Subcutaneous abdominal adipose tissue (tissue), 5 donors: ENCODE data around the gene CDC123.
A peak's percentile ranks its signal among the peaks of the same experiment; 100 is the strongest.
"Not testable (repeated sequence)": the region's sequence is repeated elsewhere in the genome, so short reads cannot be mapped to it uniquely, and the experiment has no call there.

Experiments
- H3K27ac ChIP-seq: one replicate; pipeline ENCODE4 v1.7.0; 2013; ENCODE audit warnings: low read depth, mild to moderate bottlenecking, inconsistent platforms, low read length, moderate library complexity
- H3K27me3 ChIP-seq, 5 donors: one replicate each; pipeline ENCODE4 v1.7.0; 2013; ENCODE audit warnings: low read length in 5 of 5, inconsistent platforms in 1 of 5; ENCODE audit not compliant: control insufficient read depth in 5 of 5, insufficient read depth in 4 of 5
- H3K36me3 ChIP-seq, 5 donors: one replicate each; pipeline ENCODE4 v1.7.0; 2013; ENCODE audit warnings: low read length in 5 of 5; ENCODE audit not compliant: control insufficient read depth in 5 of 5, insufficient read depth in 5 of 5
- H3K4me1 ChIP-seq, 5 donors: one replicate each; pipeline ENCODE4 v1.7.0; 2013; ENCODE audit warnings: low read length in 5 of 5, mild to moderate bottlenecking in 3 of 5, moderate library complexity in 1 of 5; ENCODE audit not compliant: control insufficient read depth in 5 of 5, insufficient read depth in 5 of 5
- H3K4me3 ChIP-seq, 5 donors: one replicate each; pipeline ENCODE4 v1.7.0; 2013; ENCODE audit warnings: low read length in 5 of 5, low read depth in 1 of 5
- H3K9ac ChIP-seq, 5 donors: one replicate each; pipeline ENCODE4 v1.7.0; 2013; ENCODE audit warnings: low read length in 5 of 5, mild to moderate bottlenecking in 4 of 5, moderate library complexity in 3 of 5
- H3K9me3 ChIP-seq, 5 donors: one replicate each; pipeline ENCODE4 v1.7.0; 2013; ENCODE audit warnings: low read length in 5 of 5; ENCODE audit not compliant: control insufficient read depth in 5 of 5
- donor health status: healthy.
- donor health status: healthy.
- donor health status: healthy.
- donor health status: healthy.
- donor health status: healthy.

The CDC123 gene

DNA sequence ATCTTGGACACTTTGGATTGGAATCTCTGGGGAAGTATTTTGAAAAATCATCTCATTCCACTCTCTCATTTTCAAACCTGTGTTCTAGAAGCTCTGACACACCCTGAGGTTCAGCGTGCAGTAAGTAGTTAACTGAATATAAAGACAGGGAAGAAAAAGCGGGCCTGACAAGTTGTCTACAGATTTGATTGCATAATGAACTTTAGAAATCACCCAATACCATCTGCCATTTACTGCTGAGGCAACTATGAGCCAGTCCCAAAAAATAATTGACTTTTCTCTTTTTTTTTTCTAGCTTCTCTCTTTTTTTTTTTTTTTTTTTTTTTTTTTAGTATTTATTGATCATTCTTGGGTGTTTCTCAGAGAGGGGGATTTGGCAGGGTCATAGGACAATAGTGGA is 29.5 kb downstream of the CDC123 start:
- H3K27me3 ChIP-seq: no peaks in the 10 kb centered on the region
- no peaks in the 10 kb centered on the region for H3K9me3 ChIP-seq
- no peak overlapping the region for H3K9ac ChIP-seq
- H3K4me3 ChIP-seq: no peak overlapping the region
- peaks cover 0 to 22% (median 4%) of the 10 kb centered on the region in 5 donors for H3K4me1 ChIP-seq
- no peak overlapping the region for H3K27ac ChIP-seq
- H3K36me3 ChIP-seq: peaks cover under 1 to 26% (median 16%) of the 10 kb centered on the region in 5 donors

DNA sequence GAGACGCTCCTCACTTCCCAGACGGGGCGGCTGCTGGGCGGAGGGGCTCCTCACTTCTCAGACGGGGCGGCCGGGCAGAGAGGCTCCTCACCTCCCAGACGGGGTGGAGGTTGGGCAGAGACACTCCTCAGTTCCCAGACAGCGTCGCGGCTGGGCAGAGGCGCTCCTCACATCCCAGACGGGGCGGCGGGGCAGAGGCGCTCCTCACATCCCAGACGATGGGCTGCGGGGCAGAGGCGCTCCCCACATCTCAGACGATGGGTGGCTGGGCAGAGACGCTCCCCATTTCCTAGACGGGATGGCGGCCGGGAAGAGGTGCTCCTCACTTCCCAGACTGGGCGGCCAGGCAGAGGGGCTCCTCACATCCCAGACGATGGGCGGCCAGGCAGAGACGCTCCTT is 30.4 kb downstream of the CDC123 start:
- not testable (repeated sequence) for H3K9ac ChIP-seq, H3K27ac ChIP-seq, H3K4me3 ChIP-seq, H3K27me3 ChIP-seq, H3K9me3 ChIP-seq
- H3K36me3 ChIP-seq: peaks cover 5 to 30% (median 21%) of the 10 kb centered on the region in 5 donors
- H3K4me1 ChIP-seq: peaks cover 0 to 20% (median 4%) of the 10 kb centered on the region in 5 donors

DNA sequence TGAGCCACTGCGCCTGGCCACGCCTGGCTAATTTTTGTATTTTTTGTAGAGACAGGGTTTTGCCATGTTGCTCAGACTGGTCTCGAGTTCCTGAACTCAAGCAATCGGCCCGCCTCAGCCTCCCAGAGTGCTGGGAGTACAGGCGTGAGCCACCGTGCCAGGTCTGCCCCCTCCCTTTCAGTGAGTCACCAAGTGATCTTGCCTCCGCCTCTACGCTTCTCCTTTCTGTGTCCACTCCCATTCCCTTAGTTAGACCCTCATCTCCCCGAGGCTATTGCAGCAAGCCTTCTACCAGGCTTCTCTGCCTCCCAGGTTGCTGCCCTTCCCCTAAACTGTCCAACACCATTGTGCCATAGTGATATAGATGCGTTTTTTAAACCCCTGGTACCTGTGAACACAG is 32.9 kb downstream of the CDC123 start:
- H3K9me3 ChIP-seq: no peaks in the 10 kb centered on the region
- peak overlapping the region in 1 of 5 donors; percentile 37 for H3K9ac ChIP-seq
- peaks cover 14 to 42% (median 31%) of the 10 kb centered on the region in 5 donors for H3K36me3 ChIP-seq
- peaks cover 0 to 15% (median 4%) of the 10 kb centered on the region in 5 donors for H3K4me1 ChIP-seq
- no peaks in the 10 kb centered on the region for H3K27me3 ChIP-seq
- H3K4me3 ChIP-seq: no peak overlapping the region
- H3K27ac ChIP-seq: no peak overlapping the region

DNA sequence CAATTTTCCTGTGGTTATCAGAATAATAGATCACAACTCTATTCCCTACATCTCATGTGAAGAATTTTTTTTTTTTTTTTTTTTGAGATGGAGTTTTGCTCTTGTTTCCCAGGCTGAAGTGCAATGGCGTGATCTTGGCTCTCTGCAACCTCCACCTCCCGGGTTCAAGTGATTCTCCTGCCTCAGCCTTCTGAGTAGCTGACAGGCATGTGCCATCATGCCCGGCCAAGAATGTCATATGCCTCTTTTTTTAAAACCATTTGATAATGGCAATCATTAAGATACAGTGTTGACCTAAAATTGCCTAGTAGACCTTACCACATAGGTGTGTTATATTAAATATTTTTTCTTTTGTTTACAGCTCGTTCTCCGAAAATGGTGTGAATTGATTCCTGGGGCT is 38.7 kb downstream of the CDC123 start:
- peaks cover 35 to 71% (median 49%) of the 10 kb centered on the region in 5 donors for H3K36me3 ChIP-seq
- not testable (repeated sequence) for H3K4me1 ChIP-seq, H3K9ac ChIP-seq, H3K9me3 ChIP-seq, H3K4me3 ChIP-seq, H3K27ac ChIP-seq, H3K27me3 ChIP-seq

DNA sequence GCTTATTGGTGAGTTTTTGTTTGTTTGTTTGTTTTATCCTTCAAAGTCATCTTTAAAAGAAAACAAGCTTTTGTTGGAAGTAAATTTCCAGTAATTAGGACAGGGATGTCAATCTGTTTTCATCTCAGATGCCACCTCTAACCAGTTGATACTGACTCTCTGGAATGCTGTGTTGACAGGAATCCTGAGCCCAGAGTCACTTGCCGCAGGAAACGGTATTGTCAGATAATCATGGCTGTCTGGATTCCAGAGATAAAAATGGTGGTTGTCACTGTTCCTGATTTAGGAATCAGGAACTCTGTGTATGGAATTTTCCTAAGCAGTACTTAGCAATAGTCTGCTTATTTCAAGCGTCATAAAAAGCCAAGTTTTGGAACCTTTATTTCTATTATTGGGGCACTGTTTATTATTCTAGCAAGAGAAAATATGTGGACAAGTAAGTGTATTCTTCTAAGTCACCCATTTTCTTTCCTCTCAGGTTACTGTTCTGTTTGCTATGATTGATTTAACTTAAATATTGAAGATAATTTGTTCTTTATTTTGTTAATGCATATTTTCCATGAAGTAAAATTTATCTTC is 39.2 kb downstream of the CDC123 start:
- Histone ChIP-seq H3K27me3 (no peaks in the 10 kb centered on the region), H3K27ac (no peak overlapping the region), H3K9ac (no peak overlapping the region), H3K9me3 (no peaks in the 10 kb centered on the region), H3K36me3 (peaks cover 37 to 67% (median 47%) of the 10 kb centered on the region in 5 donors), H3K4me3 (no peak overlapping the region), H3K4me1 (peaks cover 0 to 5% (median 0%) of the 10 kb centered on the region in 5 donors)

DNA sequence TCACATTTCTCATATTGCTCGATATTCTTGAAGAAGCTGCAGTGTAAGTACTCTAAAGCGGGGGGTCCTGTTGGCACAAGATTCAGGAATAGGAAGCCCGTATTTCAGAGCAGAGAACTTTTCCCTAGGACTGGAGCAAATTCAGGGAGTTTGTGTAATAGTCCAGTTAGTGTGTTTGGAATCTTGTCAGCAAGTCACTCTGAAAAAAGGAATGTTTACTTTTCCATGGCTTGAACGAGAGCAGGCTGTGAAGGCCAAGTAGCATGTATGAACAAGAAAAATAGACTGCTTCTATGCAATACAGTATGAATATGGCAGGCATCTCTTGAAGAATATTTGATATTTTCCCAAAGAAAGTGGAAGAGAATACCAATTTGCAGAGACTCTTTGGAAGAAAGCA is 39.8 kb downstream of the CDC123 start:
- no peak overlapping the region for H3K27ac ChIP-seq
- no peak overlapping the region for H3K4me3 ChIP-seq
- H3K36me3 ChIP-seq: peaks cover 34 to 70% (median 47%) of the 10 kb centered on the region in 5 donors
- no peaks in the 10 kb centered on the region for H3K27me3 ChIP-seq
- H3K9ac ChIP-seq: no peak overlapping the region
- no peaks in the 10 kb centered on the region for H3K9me3 ChIP-seq
- peaks cover 0 to 5% (median 0%) of the 10 kb centered on the region in 5 donors for H3K4me1 ChIP-seq

DNA sequence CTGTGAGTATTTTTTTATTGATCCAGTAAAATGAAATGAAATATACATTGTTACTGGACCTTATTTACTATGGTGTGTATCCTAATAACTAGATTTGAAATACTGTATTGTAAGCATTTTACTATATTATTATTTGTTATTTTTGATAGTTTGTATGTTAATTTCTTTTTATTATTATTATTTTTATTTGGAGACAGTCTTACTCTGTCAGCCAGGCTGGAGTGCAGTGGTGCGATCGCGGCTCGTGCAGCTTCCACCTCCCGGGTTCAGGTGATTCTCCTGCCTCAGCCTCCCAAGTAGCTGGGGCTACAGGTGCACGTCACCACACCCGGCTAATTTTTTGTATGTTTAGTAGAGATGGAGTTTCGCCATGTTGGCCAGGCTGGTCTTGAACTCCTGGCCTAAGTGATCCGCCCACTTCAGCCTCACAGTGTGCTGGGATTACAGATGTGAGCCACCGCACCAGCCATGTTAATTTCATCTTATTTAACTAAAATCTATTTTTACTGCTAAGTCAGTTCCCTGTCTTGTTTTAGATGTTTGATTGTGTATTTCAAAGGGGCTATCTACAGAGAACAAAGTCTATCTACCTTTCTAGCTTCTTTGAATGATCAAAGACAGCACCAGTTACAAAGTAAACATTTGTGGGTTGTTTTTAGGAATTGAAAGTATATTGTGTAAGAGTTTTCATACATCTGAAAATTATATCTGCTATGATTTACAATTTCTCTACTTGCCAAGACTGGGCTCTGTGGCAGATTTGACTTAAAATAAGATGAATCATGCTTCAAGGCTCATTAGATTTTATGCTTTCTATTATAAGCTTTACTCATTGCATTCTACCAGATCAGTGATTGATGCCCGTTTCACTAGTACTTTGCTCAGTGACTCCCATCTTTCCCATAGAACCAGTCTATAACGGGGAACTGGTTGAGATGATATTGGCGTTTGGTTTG is 41.6 kb downstream of the CDC123 start:
- Histone ChIP-seq H3K4me3 (no peak overlapping the region), H3K27ac (no peak overlapping the region), H3K9me3 (no peaks in the 10 kb centered on the region), H3K4me1 (peaks cover 0 to 5% (median 2%) of the 10 kb centered on the region in 5 donors), H3K27me3 (no peaks in the 10 kb centered on the region), H3K9ac (no peak overlapping the region), H3K36me3 (peaks cover 28 to 55% (median 44%) of the 10 kb centered on the region in 5 donors)

DNA sequence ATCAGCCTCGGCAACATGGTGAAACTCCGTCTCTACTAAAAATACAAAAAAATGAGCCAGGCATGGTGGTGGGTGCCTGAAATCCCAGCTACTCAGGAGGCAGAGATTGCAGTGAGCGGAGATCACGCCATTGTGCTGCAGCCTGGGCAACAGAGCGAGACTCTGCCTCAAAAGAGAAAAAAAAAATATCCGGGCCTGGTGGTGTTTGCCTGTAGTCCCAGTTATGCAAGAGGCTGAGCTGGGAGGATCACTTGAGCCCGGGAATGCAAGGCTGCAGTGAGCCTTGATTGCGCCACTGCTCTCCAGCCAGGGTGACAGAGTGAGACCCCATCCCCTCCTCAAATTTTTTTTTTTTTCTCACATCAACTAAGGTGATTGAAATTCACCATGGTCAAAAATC is 42.8 kb downstream of the CDC123 start:
- no peak overlapping the region for H3K4me3 ChIP-seq
- no peaks in the 10 kb centered on the region for H3K27me3 ChIP-seq
- H3K9me3 ChIP-seq: no peaks in the 10 kb centered on the region
- H3K4me1 ChIP-seq: peaks cover 0 to 5% (median 2%) of the 10 kb centered on the region in 5 donors
- H3K9ac ChIP-seq: no peak overlapping the region
- peaks cover 25 to 53% (median 42%) of the 10 kb centered on the region in 5 donors for H3K36me3 ChIP-seq
- no peak overlapping the region for H3K27ac ChIP-seq

DNA sequence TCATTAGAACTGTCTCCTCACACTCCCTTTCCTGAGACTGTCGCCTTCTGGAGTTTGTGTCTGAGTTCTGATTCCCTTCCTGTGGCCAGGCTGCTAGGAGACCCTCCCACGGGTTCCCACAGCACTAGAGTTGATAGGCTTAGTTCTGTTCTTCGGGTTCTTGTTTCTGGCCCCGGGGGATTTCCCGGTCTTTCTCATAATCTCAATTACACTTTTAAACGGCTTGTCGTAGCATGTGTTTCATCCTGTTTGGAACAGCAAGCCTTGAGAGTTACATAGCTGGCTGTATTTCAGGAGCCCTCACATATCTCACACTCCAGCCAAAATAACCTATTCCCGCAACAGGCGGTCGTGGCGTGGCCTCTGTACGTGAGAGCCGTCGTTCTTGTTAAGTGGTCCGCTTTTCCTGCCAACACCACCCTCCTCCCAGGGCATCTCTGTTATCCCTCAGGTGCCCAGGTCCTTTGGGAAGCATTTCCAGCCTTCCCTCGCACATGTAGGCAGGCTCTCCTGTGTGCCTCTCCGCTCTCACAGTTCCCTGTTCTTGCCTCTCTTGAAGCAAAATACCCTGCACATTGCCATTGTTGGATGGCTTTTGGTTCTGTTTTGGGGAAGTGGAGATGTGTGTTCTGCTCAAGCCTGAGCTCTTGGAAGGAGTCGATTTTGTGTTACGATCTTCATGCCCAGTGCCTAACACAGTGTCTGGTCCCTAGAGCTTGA is 46.0 kb downstream of the CDC123 start:
- peaks cover 12 to 60% (median 48%) of the 10 kb centered on the region in 5 donors for H3K36me3 ChIP-seq
- no peak overlapping the region for H3K4me3 ChIP-seq
- no peak overlapping the region for H3K9ac ChIP-seq

More for the DNA sequence above, 46.0 kb downstream of the CDC123 start:
- Histone ChIP-seq H3K27me3 (no peaks in the 10 kb centered on the region), H3K4me1 (peaks cover 0 to 4% (median 2%) of the 10 kb centered on the region in 5 donors), H3K9me3 (no peaks in the 10 kb centered on the region), H3K27ac (no peak overlapping the region)
